ENCODE measurements around the gene SSBP3. TPM values are rescaled to one million over a fixed set of nuclear protein-coding genes. Genes with fewer than 3 reads are reported as not detected.

SSBP3 gene
- total RNA-seq, 1 experiment from 2014 or later: 37.5 TPM

DNA sequence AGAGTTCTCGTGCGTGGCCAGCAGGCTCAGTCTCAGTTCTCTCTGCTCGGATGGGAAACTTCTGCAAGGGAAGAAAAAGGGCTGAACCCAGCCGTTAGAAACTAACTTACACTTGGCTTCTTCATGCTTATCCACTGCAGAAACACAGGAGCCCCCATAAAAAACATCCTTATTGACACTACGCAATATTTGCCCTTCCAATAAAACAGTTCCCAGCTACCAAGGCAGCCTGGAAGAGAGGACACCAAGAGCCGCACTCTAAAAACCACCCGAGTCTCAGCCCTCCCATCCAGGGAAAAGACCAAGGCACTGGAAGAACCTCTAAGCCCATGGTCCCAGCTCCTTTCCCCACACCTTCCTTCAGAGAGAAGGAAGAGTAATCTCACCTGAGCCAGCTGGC lies 61.1 kb downstream of the SSBP3 start (continued):
- TF ChIP-seq, protein P1, sequence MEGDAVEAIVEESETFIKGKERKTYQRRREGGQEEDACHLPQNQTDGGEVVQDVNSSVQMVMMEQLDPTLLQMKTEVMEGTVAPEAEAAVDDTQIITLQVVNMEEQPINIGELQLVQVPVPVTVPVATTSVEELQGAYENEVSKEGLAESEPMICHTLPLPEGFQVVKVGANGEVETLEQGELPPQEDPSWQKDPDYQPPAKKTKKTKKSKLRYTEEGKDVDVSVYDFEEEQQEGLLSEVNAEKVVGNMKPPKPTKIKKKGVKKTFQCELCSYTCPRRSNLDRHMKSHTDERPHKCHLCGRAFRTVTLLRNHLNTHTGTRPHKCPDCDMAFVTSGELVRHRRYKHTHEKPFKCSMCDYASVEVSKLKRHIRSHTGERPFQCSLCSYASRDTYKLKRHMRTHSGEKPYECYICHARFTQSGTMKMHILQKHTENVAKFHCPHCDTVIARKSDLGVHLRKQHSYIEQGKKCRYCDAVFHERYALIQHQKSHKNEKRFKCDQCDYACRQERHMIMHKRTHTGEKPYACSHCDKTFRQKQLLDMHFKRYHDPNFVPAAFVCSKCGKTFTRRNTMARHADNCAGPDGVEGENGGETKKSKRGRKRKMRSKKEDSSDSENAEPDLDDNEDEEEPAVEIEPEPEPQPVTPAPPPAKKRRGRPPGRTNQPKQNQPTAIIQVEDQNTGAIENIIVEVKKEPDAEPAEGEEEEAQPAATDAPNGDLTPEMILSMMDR (IDR thresholded peaks at IDR 0.05 in 2 of 3, conservative IDR thresholded peaks at IDR 0.05 in 1 of 3; ENCODE audit: borderline replicate concordance in 1 of 3, insufficient read depth in 1 of 3, low read depth in 2 of 3, low read length in 2 of 3): no peak
- TF ChIP-seq FOSL1 (IDR thresholded peaks at IDR 0.05; ENCODE audit: low read depth): no peak
- TF ChIP-seq YY1 (IDR thresholded peaks at IDR 0.05; ENCODE audit: extremely low read depth, insufficient replicate concordance, low read depth, low read length): no peak

DNA sequence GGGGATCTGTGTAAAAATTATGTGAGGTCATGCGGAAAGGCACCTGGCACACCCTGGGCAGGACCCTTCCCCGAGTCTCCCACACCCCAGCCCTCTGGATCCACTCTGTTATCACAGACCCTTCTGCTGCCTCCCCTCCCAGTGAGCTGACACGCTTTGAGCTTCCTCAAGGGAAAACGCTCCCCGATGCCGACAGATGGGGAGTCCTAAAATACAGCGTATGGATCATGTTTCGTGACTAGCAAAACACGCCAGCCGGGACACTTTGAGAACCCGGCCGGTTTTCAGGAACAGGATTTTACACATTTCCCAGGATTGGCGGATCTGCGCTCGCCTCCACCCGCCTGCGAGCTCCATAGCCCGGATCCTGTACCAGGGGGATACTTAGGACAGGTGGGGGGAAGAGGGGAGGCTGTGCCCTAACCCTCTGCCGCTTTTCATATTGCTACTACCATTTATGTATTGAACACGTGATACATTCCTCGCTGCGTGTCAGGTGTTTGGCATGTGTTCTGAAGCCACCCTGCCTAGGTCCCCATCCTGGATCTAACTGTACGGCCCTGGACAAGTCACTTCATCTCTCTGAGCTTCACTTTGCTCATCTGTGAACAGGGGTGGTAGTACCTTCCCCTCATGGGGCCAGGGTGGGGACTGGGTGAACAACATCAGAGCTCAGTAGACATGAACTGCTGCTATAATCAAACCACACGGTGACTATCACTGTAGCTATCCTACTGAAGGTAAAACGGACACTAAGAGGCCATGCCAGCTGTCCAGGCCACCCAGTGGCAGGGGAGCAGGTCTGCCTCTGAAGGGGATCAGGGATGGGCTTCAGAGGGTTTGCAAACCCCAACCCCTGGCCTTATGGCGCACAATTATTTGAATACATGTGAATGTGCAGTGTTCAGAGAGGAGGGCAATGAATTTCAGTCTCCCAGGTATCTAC lies 63.2 kb downstream of the SSBP3 start:
- Histone ChIP-seq H3K27me3 (ENCODE audit: insufficient read depth, low read length) (no peaks in the 10 kb centered on the region), H3K4me3 (replicated peaks in 1 of 2; ENCODE audit: low read depth in 1 of 2, low read length in 2 of 2) (no peak overlapping the region), H3K9me2 (ENCODE audit: insufficient read depth) (no peaks in the 10 kb centered on the region), H3K79me2 (ENCODE audit: insufficient read depth, low read length) (no peaks in the 10 kb centered on the region), H2AFZ (ENCODE audit: low read depth, low read length, poor library complexity, severe bottlenecking) (no peak overlapping the region), H3K27ac (ENCODE audit: low read depth, low read length) (no peak overlapping the region), H3K9me3 (ENCODE audit: control insufficient read depth in 1 of 2, insufficient read depth in 1 of 2, low read depth in 1 of 2, low read length in 2 of 2) (no peaks in the 10 kb centered on the region), H3K4me1 (ENCODE audit: control insufficient read depth in 1 of 2, insufficient read depth in 2 of 2, low read length in 2 of 2) (no peaks in the 10 kb centered on the region), H4K20me1 (ENCODE audit: insufficient read depth) (no peaks in the 10 kb centered on the region), H3K9ac (ENCODE audit: low read length) (no peak overlapping the region), H3K4me2 (ENCODE audit: low read length) (no peak overlapping the region), H3K36me3 (ENCODE audit: control insufficient read depth in 1 of 2, insufficient read depth in 2 of 2, low read length in 2 of 2) (no peaks in the 10 kb centered on the region)
- TF ChIP-seq, protein P1 (IDR thresholded peaks at IDR 0.05 in 2 of 3, conservative IDR thresholded peaks at IDR 0.05 in 1 of 3; ENCODE audit: borderline replicate concordance in 1 of 3, insufficient read depth in 1 of 3, low read depth in 2 of 3, low read length in 2 of 3): no peak
- no peak for TF ChIP-seq TCF7L2 (IDR thresholded peaks at IDR 0.05; ENCODE audit: borderline replicate concordance, extremely low read depth, insufficient read depth, insufficient read length)
- TF ChIP-seq ZFX (IDR thresholded peaks at IDR 0.05): no peak
- ChIA-PET CTCF (no interaction called here), RAD21 (ENCODE audit: low non-redundant PET in 1 of 2, low total read pairs in 2 of 2, uncharacterized antibody in 2 of 2, unreplicated experiment in 2 of 2) (no interaction called here), POLR2A (no interaction called here)
- intact Hi-C loops (cut with micrococcal nuclease): no loop called here
- DNase-seq (ENCODE audit: low read depth, low spot score) (no peak), ATAC-seq (no peak)
- no TSS peak for BruUV-seq (replicated peaks)
